GM19240 (cell line): ENCODE data around the gene CCDC59.
"Not testable (repeated sequence)": the region's sequence is repeated elsewhere in the genome, so short reads cannot be mapped to it uniquely, and the experiment has no call there.

Experiments
- DNase-seq: peaks from one replicate; pipeline ENCODE4 v3.0.0; 2011; ENCODE audit warnings: low spot score; ENCODE audit not compliant: insufficient read length

The CCDC59 gene

DNA sequence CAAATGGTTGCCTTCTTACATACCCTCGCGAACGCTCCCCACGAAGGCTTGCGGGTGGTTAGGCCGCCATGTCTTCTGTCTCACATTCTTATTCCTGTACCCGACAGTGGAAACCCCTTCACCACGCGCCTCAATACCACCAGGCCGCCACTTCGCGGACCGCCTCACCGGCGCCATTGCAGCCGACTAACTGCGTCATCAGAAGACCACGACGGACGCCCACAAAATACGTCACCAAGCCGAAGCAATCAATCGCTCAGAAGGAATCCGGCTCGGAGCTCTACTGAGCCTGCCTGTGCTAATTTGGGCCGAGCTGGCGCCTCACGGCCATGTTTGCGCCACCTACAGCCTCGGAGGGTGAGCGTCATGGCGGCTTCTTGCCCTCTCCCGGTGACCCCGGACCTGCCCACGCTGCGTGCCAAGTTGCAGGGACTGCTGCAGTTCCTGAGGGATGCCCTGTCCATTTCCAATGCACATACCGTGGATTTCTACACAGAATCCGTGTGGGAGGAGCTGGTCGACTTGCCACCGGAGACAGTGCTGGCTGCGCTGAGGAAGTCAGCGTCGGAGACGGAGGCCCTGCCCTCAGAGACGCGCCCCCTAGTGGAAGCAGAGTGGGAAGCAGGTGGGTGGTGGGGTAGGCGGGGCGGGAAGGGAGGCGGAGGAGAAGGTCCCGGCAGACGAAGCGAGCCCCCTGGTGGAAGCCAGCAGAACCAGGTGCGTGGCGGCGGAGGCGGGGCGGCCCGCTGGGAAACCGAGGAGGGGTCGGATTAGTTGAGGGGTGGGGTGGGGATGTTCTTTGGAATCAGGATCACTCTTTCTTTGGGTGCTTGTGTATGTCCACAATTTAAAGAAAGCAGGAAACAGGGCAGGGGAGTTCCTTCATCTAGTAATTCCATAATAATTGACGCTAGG is at the start of gene CCDC59, which contains the start of gene METTL25:
Gene CCDC59 (minus strand): TSS at position 188 of the 915 bp plus-strand sequence. CDS start 11 bp downstream, at position 177.
Gene METTL25 (plus strand): TSS at position 330 of the 915 bp plus-strand sequence. CDS start 37 bp downstream, at position 367.
- DNase-seq, result peak; percentile 77

DNA sequence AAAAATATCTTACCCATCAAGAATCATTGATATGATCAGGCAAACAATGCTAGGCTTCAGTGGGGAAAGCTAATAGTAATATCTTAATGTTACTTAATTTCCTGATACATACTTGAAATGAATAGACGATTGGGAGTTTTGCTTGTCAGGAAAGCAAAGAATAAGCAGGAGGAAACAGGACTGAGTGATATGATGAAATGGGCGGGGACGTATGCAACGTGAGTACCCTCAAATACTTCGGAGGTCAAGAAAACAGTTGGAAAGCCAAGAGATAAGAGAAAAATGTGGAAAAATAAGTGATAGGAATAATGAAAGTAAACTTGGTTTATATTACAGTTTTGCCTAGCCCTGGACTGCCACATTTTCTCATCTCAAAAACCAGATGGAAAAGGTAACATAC is 49.3 kb upstream of the CCDC59 start:
- no peak for DNase-seq

GRCh38 chr12:82406651-82407050 is 48.5 kb upstream of the CCDC59 start:
- DNase-seq, result no peak

DNA sequence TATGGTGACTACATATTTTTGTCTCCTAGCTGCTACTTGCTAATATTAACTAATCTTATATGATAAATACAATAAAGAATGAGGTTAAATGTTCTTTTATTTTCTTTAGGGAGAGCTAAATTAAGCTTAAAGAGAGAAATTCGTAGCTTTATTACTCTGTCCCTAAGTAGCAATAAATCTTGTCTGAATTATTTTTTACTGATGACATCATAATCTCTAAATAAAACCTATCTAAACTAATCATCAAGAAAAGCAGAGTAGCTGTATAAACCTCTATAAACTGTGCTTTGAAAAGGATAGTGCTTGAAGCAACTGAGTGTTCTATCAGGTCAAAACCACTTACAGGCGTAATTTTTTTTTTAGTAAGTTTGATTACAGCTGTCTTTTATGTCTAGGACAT is 42.6 kb upstream of the CCDC59 start:
- DNase-seq, result no peak

DNA sequence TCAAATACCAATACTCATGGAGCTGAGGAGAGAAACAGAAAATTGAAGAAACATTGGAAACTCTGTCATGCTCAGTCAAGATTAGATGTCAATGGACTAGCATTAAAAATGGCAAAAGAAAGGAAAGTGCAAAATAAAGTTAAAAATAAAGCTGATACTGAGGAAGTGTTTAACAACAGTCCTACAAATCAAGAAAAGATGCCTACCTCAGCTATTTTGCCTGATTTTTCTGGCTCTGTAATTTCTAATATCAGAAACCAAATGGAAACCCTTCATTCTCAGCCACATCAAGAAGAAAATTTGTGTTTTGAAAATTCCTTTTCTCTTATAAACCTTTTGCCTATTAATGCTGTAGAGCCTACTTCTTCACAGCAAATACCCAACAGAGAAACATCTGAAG is 40.7 kb upstream of the CCDC59 start:
- DNase-seq, result no peak

- DNase-seq, result no peak
Measured at GRCh38 chr12:82383930-82384552, 25.9 kb upstream of the CCDC59 start.

DNA sequence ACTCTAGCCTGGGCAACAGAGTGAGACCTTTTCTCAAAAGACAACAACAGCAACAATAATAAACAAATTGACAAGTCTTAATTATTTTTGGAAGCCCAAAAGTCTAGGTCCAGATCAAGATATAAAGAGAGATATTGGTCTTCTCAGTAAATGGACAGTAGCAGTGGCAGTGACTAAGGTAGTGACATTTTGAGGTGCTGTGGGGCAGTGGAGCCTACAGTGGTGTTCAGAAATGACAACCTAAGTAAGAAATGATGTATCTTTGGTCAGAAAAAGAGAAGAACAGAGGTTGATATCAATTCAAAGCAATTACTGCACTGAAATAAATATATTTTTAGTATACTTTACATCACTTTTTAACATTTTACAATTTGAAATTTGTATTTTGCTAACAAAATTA is 20.8 kb upstream of the CCDC59 start:
- no peak for DNase-seq

DNA sequence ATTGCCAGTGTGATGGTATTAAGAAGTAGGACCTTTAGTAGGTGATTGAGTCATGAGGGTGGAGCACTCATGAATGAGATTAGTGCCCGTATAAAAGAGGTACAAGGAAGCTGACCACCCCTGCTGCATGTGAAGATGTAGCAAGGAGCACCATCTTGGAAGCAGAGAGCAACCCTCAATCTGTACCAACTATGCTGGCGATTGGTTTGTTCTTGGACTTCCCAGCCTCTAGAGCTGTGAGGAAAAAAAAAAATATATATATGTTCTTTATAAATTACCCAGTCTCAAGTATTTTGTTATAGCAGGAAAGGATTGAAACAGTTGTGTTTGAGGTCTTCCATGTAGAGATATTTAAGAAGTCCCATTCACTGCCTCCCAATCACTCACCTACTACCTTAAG is 17.0 kb upstream of the CCDC59 start:
- DNase-seq, result no peak

DNA sequence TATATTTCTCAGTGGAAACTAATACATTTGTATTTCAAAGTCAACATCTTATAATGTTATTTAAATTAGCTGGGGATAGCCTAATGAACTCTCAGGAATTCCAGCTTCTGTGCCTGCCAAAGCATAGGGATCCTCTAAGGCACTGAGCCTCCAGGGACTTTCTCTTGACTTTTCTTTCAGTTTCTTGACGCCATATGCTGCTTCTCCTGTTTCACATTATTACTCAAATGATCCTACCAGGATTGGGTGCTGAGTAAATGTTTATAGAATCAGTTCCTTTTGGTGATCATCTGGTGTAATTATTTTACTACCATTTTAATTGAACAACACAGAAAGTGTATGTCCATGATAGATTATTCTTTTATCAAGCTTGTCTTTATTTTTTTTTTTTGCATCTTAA is 8.0 kb upstream of the CCDC59 start:
- no peak for DNase-seq

- DNase-seq, result no peak
Measured at GRCh38 chr12:82363990-82364389, 5.8 kb upstream of the CCDC59 start.

GRCh38 chr12:82361461-82361915 is 3.3 kb upstream of the CCDC59 start:
- no peak for DNase-seq

DNA sequence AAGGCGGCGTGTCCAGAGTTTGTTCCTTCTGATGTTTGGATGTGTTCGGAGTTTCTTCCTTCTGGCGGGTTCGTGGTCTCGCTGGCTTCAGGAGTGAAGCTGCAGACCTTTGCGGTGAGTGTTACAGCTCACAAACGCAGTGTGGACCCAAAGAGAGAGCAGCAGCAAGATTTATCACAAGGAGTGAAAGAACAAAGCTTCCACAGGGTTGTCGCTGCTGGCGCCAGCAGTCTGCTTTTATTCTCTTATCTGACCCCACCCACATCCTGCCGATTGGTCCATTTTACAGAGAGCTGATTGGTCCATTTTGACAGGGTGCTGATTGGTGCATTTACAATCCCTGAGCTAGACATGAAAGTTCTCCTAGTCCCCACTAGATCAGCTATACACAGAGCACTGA is 2.6 kb upstream of the CCDC59 start:
- DNase-seq, result not testable (repeated sequence)

DNA sequence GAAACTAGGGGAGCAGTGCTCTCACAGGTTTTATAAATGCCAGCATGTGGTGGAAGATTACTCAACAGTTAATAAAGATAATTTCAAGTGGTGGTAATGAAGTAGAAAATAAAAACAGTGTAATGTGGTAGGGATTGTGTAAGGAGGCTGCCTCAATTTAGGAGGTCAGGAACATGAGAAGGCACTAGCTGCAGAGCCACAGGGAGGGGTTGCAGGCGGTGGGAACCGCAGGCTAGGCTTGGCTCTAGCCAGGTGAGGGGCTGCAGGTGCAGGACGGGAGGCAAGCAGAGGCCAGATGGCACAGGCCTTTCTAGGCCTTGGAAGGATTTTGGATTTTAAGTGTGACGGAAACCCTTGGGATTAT is 910 bp upstream of the CCDC59 start:
- DNase-seq, result no peak

GRCh38 chr12:82357845-82358199 is 365 bp downstream of the CCDC59 start:
- no peak for DNase-seq

- DNase-seq, result no peak
Measured at GRCh38 chr12:82357340-82357739, 847 bp downstream of the CCDC59 start.

- DNase-seq, result no peak
Measured at GRCh38 chr12:82351390-82351789, 6.8 kb downstream of the CCDC59 start.

GRCh38 chr12:82350161-82350560 is 8.0 kb downstream of the CCDC59 start:
- no peak for DNase-seq

GRCh38 chr12:82329508-82329907 is 28.7 kb downstream of the CCDC59 start:
- no peak for DNase-seq

DNA sequence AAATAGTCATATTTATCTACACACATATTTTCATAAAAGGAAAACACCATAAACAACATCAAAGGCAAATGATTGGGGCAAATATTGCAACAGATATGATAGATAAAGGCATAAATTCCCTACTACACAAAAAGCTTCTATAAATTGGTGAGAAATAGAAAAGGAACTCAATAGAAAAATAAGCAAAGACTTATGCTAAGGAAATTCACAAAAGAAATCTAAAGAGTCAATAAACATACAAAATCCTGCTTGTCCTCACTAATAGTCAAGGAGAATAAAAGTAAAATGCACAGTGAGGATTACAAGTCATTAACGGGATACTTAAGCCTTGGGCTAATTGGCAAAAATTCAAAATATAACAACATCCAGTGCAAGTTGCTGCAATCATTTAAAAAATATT is 30.3 kb downstream of the CCDC59 start:
- no peak for DNase-seq

GRCh38 chr12:82326905-82327503 is 31.2 kb downstream of the CCDC59 start:
- DNase-seq, result no peak

DNA sequence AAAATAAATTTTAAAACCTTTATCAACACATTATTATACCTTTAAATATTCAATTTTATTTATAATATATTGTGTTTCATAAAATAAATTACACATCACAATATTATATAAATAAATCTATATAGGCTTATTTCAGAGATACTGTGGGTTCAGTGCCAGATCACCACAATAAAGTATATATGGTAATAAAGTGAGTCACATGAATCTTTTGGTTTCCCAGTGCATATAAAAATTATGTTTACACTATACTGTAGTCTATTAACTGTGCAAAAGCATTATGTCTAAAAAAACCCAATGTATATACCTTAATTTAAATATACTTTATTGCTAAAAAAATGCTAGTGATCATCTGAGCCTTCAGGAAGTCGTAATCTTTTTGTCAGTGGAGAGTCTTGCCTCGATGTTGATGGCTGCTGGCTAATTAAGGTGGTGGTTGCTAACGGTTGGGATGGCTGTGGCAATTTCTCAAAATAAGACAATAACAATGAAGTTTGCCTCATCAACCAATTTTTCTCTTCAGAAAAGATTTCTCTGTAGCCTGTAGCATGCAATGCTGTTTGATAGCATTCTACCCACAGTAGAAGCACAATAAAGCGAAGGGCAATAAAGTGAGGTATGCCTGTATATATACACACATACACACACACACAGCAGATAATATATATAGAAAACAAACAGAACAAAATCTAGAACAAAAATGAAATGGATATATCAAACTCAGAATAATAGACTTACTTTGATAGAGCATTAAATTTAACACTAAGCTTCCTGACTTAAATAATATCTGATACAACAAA is 32.4 kb downstream of the CCDC59 start:
- DNase-seq, result no peak
